GM12878 (cell line): ENCODE data around the gene HNRNPAB. TPM values are rescaled to one million over a fixed set of nuclear protein-coding genes. Genes with fewer than 3 reads are reported as not detected.

Experiments used
- BMI1 ChIP-seq: fragments of 450-650 bp; IDR thresholded peaks from 2 replicates; pipeline ENCODE4 v1.6.1; 2016; ENCODE audit warnings: mild to moderate bottlenecking, moderate library complexity, borderline replicate concordance
- EED ChIP-seq: sonication (generic); IDR thresholded peaks from 2 replicates; pipeline ENCODE4 v1.6.1; 2016; ENCODE audit warnings: antibody characterized with exemption, low read depth
- HCFC1 ChIP-seq: fragments of 150-350 bp; IDR thresholded peaks from 2 replicates; pipeline ENCODE4 v1.6.1; 2014; ENCODE audit warnings: low read length
- IKZF2 ChIP-seq, 2 experiments: fragments of 450-650 bp; IDR thresholded peaks; 2 replicates each; pipeline ENCODE4 v1.6.1; 2017; ENCODE audit warnings: mild to moderate bottlenecking in 2 of 2, moderate library complexity in 2 of 2
- KAT2A ChIP-seq: conservative IDR thresholded peaks from 2 replicates; pipeline ENCODE4 v1.6.1; 2011; ENCODE audit warnings: low read depth, low read length; ENCODE audit not compliant: control insufficient read depth
- MYB ChIP-seq: fragments of 150-350 bp; IDR thresholded peaks from 2 replicates; pipeline ENCODE4 v1.6.1; 2014; ENCODE audit warnings: mild to moderate bottlenecking, low read depth, low read length, borderline replicate concordance
- NFIC ChIP-seq: IDR thresholded peaks from 2 replicates; pipeline ENCODE4 v1.6.1; 2012; ENCODE audit warnings: low read depth, mild to moderate bottlenecking, inconsistent platforms, low read length, moderate library complexity
- NFYB ChIP-seq: IDR thresholded peaks from 2 replicates; pipeline ENCODE4 v1.6.1; 2011; ENCODE audit warnings: low read depth, mild to moderate bottlenecking, low read length, improper control_type of control experiment, moderate library complexity; ENCODE audit not compliant: insufficient read depth
- RCOR1 ChIP-seq: conservative IDR thresholded peaks from 2 replicates; pipeline ENCODE4 v1.6.1; 2012; ENCODE audit warnings: low read depth, low read length, improper control_type of control experiment
- SIX5 ChIP-seq: IDR thresholded peaks from 2 replicates; pipeline ENCODE4 v1.6.1; 2011; ENCODE audit warnings: mild to moderate bottlenecking, low read depth, low read length, moderate library complexity; ENCODE audit not compliant: severe bottlenecking
- SMAD1 ChIP-seq: fragments of 450-650 bp; IDR thresholded peaks from 2 replicates; pipeline ENCODE4 v1.6.1; 2018; ENCODE audit warnings: mild to moderate bottlenecking, low read depth; ENCODE audit not compliant: partially characterized antibody
- SMARCA5 ChIP-seq: fragments of 450-650 bp; IDR thresholded peaks from 2 replicates; pipeline ENCODE4 v1.6.1; 2017; ENCODE audit warnings: mild to moderate bottlenecking
- SUZ12 ChIP-seq: fragments of 200-600 bp; sonication (generic); IDR thresholded peaks from one replicate; pipeline ENCODE4 v1.6.1; 2018; ENCODE audit warnings: antibody characterized with exemption, mild to moderate bottlenecking; ENCODE audit not compliant: unreplicated experiment
- ZNF274 ChIP-seq: IDR thresholded peaks from one replicate; pipeline ENCODE4 v1.8.0; 2011; ENCODE audit not compliant: insufficient read length, insufficient read depth
- polyA plus RNA-seq, 11 experiments: library from polyadenylated mRNA; depleted of rRNA in 4 of 11; unstranded in 6 of 11; stranded (reverse) in 5 of 11; fragments of >200 nt; fragmentation: Nextera tagmentation in 4 of 11; fragmentation: Illumina TruSeq in 1 of 11; extraction: Ambion mirVana in 4 of 11; extraction: Trizol in 1 of 11; gene quantifications; 1 replicate in 1 of 11; 2 replicates in 10 of 11; pipeline versions ENCODE4 v1.2.1 to v1.2.3, GENCODE V29; 2011 to 2016; ENCODE audit warnings: inconsistent platforms in 2 of 11, missing spikeins in 2 of 11, low read depth in 1 of 11
- total RNA-seq, 4 experiments: library from RNA; depleted of rRNA in 3 of 4; stranded (reverse); fragments of >200 nt in 3 of 4; fragmentation: Illumina TruSeq in 1 of 4; extraction: Trizol in 1 of 4; gene quantifications; 2 replicates each; pipeline versions ENCODE4 v1.2.1 to v1.2.3, GENCODE V29; 2013 to 2021
- TF ChIP-seq, protein P1 (sequence below): IDR thresholded peaks from 2 replicates; pipeline ENCODE4 v1.6.1; 2012; ENCODE audit warnings: low read length, inconsistent platforms
- TF ChIP-seq, protein P2 (sequence below): fragments of 450-650 bp; IDR thresholded peaks from 2 replicates; pipeline ENCODE4 v1.6.1; 2017; ENCODE audit warnings: mild to moderate bottlenecking, low read depth, inconsistent platforms; ENCODE audit not compliant: poor library complexity, severe bottlenecking
- TF ChIP-seq, protein P3 (sequence below): IDR thresholded peaks from 2 replicates; pipeline ENCODE4 v1.6.1; 2012; ENCODE audit warnings: mild to moderate bottlenecking, low read depth, low read length
- TF ChIP-seq, protein P4 (sequence below): IDR thresholded peaks from 2 replicates; pipeline ENCODE4 v1.6.1; 2011; ENCODE audit warnings: low read depth, low read length, improper control_type of control experiment, borderline replicate concordance
- TF ChIP-seq, protein P5 (sequence below): fragments of 150-350 bp; IDR thresholded peaks from 2 replicates; pipeline ENCODE4 v1.6.1; 2014; ENCODE audit warnings: mild to moderate bottlenecking, low read depth, low read length

The HNRNPAB gene
- total and polyA plus RNA-seq, 10 of the 15 experiments (the other 5 are each of a cell fraction or from before 2014, with no cell fraction given): 42.3 to 330 (median 230) TPM

DNA sequence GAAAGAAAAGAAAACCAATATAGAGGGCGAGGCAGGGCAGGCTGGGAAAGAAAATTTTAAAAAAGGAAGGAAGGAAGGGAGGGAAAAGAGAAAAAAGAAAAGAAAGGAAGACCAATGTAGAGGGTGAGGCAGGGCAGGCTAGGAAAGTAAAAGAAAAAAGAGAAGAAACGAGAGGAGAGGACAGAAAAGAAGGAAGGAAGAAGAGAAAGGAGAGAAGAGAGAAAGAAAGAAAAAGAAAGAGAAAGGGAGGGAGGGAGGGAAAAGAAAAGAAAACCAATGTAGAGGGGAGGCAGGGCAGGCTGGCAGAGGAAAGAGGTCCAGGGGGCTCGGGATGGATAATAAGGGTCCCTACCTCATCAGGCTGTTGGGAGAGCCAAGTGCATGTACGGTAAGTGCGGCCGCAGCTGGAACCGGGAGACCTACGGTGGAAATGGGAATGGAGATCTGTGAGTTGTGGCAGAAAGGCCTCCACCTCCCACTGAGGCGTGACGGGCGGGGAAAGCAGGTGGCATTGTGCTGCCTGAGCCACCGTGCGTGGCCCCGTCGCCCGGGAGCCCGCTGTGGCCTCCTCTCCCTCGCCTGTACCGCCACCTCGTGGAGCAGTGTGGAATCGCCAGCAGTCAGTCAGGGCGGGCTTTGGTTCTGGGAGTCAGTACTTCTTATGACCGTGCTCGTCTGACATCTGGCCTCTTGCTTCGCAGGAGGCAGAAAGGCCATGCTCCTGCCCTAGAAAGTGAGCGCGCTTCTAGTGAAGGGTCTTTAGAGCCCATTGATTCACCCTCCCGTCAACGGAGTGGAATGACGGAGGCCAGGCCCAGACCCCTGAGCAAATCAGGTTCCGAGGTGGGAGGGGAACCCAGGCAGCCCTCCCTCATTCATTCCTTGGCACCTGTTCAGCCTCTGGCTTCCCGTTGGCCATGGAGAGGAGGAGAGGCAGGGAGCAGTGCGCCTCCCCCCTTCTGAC is 40.3 kb upstream of the HNRNPAB start (continued):
- TF ChIP-seq, protein P1, sequence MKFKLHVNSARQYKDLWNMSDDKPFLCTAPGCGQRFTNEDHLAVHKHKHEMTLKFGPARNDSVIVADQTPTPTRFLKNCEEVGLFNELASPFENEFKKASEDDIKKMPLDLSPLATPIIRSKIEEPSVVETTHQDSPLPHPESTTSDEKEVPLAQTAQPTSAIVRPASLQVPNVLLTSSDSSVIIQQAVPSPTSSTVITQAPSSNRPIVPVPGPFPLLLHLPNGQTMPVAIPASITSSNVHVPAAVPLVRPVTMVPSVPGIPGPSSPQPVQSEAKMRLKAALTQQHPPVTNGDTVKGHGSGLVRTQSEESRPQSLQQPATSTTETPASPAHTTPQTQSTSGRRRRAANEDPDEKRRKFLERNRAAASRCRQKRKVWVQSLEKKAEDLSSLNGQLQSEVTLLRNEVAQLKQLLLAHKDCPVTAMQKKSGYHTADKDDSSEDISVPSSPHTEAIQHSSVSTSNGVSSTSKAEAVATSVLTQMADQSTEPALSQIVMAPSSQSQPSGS: no peak
- TF ChIP-seq, protein P2, sequence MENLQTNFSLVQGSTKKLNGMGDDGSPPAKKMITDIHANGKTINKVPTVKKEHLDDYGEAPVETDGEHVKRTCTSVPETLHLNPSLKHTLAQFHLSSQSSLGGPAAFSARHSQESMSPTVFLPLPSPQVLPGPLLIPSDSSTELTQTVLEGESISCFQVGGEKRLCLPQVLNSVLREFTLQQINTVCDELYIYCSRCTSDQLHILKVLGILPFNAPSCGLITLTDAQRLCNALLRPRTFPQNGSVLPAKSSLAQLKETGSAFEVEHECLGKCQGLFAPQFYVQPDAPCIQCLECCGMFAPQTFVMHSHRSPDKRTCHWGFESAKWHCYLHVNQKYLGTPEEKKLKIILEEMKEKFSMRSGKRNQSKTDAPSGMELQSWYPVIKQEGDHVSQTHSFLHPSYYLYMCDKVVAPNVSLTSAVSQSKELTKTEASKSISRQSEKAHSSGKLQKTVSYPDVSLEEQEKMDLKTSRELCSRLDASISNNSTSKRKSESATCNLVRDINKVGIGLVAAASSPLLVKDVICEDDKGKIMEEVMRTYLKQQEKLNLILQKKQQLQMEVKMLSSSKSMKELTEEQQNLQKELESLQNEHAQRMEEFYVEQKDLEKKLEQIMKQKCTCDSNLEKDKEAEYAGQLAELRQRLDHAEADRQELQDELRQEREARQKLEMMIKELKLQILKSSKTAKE: no peak
- TF ChIP-seq HCFC1: no peak
- TF ChIP-seq ZNF274: no peak
- TF ChIP-seq, protein P3, sequence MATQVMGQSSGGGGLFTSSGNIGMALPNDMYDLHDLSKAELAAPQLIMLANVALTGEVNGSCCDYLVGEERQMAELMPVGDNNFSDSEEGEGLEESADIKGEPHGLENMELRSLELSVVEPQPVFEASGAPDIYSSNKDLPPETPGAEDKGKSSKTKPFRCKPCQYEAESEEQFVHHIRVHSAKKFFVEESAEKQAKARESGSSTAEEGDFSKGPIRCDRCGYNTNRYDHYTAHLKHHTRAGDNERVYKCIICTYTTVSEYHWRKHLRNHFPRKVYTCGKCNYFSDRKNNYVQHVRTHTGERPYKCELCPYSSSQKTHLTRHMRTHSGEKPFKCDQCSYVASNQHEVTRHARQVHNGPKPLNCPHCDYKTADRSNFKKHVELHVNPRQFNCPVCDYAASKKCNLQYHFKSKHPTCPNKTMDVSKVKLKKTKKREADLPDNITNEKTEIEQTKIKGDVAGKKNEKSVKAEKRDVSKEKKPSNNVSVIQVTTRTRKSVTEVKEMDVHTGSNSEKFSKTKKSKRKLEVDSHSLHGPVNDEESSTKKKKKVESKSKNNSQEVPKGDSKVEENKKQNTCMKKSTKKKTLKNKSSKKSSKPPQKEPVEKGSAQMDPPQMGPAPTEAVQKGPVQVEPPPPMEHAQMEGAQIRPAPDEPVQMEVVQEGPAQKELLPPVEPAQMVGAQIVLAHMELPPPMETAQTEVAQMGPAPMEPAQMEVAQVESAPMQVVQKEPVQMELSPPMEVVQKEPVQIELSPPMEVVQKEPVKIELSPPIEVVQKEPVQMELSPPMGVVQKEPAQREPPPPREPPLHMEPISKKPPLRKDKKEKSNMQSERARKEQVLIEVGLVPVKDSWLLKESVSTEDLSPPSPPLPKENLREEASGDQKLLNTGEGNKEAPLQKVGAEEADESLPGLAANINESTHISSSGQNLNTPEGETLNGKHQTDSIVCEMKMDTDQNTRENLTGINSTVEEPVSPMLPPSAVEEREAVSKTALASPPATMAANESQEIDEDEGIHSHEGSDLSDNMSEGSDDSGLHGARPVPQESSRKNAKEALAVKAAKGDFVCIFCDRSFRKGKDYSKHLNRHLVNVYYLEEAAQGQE: no peak
- TF ChIP-seq SIX5: no peak
- no peak for TF ChIP-seq EED
- TF ChIP-seq NFYB: no peak
- no peak for TF ChIP-seq MYB
- TF ChIP-seq, protein P4, sequence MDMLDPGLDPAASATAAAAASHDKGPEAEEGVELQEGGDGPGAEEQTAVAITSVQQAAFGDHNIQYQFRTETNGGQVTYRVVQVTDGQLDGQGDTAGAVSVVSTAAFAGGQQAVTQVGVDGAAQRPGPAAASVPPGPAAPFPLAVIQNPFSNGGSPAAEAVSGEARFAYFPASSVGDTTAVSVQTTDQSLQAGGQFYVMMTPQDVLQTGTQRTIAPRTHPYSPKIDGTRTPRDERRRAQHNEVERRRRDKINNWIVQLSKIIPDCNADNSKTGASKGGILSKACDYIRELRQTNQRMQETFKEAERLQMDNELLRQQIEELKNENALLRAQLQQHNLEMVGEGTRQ: no peak
- TF ChIP-seq, protein P5, sequence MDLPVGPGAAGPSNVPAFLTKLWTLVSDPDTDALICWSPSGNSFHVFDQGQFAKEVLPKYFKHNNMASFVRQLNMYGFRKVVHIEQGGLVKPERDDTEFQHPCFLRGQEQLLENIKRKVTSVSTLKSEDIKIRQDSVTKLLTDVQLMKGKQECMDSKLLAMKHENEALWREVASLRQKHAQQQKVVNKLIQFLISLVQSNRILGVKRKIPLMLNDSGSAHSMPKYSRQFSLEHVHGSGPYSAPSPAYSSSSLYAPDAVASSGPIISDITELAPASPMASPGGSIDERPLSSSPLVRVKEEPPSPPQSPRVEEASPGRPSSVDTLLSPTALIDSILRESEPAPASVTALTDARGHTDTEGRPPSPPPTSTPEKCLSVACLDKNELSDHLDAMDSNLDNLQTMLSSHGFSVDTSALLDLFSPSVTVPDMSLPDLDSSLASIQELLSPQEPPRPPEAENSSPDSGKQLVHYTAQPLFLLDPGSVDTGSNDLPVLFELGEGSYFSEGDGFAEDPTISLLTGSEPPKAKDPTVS: no peak
- TF ChIP-seq SMARCA5: peak; percentile 92
- TF ChIP-seq SUZ12: no peak
- no peak for TF ChIP-seq RCOR1
- no peak for TF ChIP-seq IKZF2 (IDR thresholded peaks at IDR 0.05)
- no peak for TF ChIP-seq KAT2A
- no peak for TF ChIP-seq NFIC
- TF ChIP-seq BMI1: no peak
- no peak for TF ChIP-seq SMAD1
